Smooth muscle cell (in vitro differentiated cells): ENCODE data around the gene TTC13. TPM values are rescaled to one million over a fixed set of nuclear protein-coding genes. Genes with fewer than 3 reads are reported as not detected.

ENCODE experiments used
- DNase-seq: peaks from one replicate; lab custom pipeline; 2025; ENCODE audit not compliant: unreplicated experiment; lab: John Stamatoyannopoulos, UW
- H2AFZ ChIP-seq: fragments of 200-600 bp; sonication (generic); 2 replicates; pipeline ENCODE4 v1.6.0; 2016; ENCODE audit warnings: antibody characterized with exemption, low read depth, mild to moderate bottlenecking
- H3F3A ChIP-seq: fragments of 200-600 bp; sonication (generic); 2 replicates; pipeline ENCODE4 v1.6.0; 2017; ENCODE audit warnings: antibody characterized with exemption, low read depth
- H3K27ac ChIP-seq: fragments of 200-600 bp; sonication (generic); 2 replicates; pipeline ENCODE4 v1.5.1; 2016; ENCODE audit warnings: low read depth, mild to moderate bottlenecking
- H3K27me3 ChIP-seq: fragments of 200-600 bp; sonication (generic); 2 replicates; pipeline ENCODE4 v1.6.1; 2016; ENCODE audit warnings: low read depth, mild to moderate bottlenecking
- H3K36me3 ChIP-seq: fragments of 200-600 bp; sonication (generic); 2 replicates; pipeline ENCODE4 v1.5.1; 2016; ENCODE audit warnings: low read depth
- H3K4me1 ChIP-seq: fragments of 200-600 bp; sonication (generic); 2 replicates; pipeline ENCODE4 v1.5.1; 2016; ENCODE audit warnings: low read depth
- H3K4me2 ChIP-seq: fragments of 200-600 bp; sonication (generic); 2 replicates; pipeline ENCODE4 v1.6.0; 2016; ENCODE audit warnings: mild to moderate bottlenecking
- H3K4me3 ChIP-seq: fragments of 200-600 bp; sonication (generic); 2 replicates; pipeline ENCODE4 v1.5.1; 2016; ENCODE audit warnings: mild to moderate bottlenecking
- H3K79me2 ChIP-seq: fragments of 200-600 bp; sonication (generic); 2 replicates; pipeline ENCODE4 v1.6.0; 2016; ENCODE audit warnings: low read depth, mild to moderate bottlenecking
- H3K9ac ChIP-seq: fragments of 200-600 bp; sonication (generic); 2 replicates; pipeline ENCODE4 v1.6.0; 2016; ENCODE audit warnings: low read depth
- H3K9me3 ChIP-seq: fragments of 200-600 bp; sonication (generic); replicated peaks from 2 replicates; pipeline ENCODE4 v1.5.1; 2016; ENCODE audit warnings: low read depth
- H4K20me1 ChIP-seq: fragments of 200-600 bp; sonication (generic); 2 replicates; pipeline ENCODE4 v1.6.0; 2016; ENCODE audit warnings: low read depth
- CTCF ChIP-seq: fragments of 200-600 bp; sonication (generic); IDR thresholded peaks from 2 replicates; pipeline ENCODE4 v1.5.1; 2017; ENCODE audit warnings: borderline replicate concordance, mild to moderate bottlenecking, antibody characterized with exemption; ENCODE audit not compliant: insufficient read depth, poor library complexity, severe bottlenecking
- WGBS: methylation state at CpG from one replicate; pipeline ENCODE4 v1.1.7; 2016; ENCODE audit warnings: low lambda C conversion rate; 5-methylcytosine and 5-hydroxymethylcytosine counted together
- polyA plus RNA-seq: library from polyadenylated mRNA; unstranded; fragments of >200 nt; fragmentation: Nextera tagmentation; extraction: Ambion mirVana; gene quantifications from 2 replicates; pipeline ENCODE4 v1.2.1, GENCODE V29; 2016
- total RNA-seq: library from RNA; depleted of rRNA; stranded (reverse); fragments of >200 nt; gene quantifications from 2 replicates; pipeline ENCODE4 v1.2.3, GENCODE V29; 2014

Gene TTC13
- total and polyA plus RNA-seq, 2 experiments from 2014 or later: 5.6 to 9.1 TPM

DNA sequence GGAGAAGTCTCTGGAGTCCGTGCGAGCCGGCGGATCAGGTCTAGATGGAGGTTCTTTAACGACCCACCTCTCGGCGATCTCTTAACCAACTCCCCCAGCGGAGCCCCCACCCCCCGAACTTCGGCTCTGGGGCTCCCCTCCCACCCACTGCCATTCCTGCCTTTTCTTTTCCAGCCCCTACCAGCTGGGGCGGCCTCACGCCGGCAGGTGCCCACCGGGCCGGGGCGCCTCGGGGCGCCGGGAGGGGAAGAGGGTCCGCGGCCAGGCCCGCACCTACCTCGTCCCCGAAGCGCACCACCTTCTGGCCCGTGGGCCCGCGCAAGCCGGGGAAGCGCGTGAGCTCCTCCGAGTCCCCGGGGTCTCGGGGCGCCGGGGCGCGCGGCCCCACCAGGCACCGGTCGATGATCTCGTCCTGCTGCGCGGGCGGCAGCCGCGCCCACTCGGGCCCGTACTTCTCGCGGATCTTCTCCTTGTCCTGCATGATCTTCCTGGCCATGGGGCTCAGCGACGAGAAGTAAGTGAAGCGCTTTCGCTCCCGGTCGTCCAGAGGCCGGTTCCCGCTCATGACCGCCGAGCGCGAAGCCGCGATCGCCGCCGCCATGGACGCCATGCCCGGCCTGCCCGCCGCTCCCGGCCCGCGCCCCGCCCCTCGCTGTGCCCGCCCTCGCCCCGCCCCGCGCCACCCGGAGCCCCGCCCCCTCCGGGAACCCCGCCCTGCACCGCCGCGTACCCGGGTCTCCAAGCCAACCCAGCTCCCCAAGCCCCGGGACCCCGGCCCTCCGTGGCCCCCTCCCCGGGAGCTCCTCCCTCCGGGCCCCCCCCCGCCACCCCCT, 110.5 kb downstream of the TTC13 start, which contains the start of gene C1orf198:
C1orf198 (minus strand) TSS at position 619 of the 833 bp plus-strand sequence; CDS start at position 610, 9 bp downstream.
- H3K79me2 ChIP-seq: peaks cover 50% of the 10 kb centered on the region

GRCh38 chr1:230867101-230867902, 111.4 kb downstream of the TTC13 start:
- 11% methylated on average over 17 of the region's 17 CpGs for WGBS
- no peaks in the 10 kb centered on the region for H3K9me3 ChIP-seq
- no peaks in the 10 kb centered on the region for H3K27me3 ChIP-seq
- H3K4me2 ChIP-seq: peak overlapping the region; percentile 94
- peaks cover 38% of the 10 kb centered on the region for H3K4me1 ChIP-seq
- H3K4me3 ChIP-seq: peak overlapping the region; percentile 93
- no peaks in the 10 kb centered on the region for H3K36me3 ChIP-seq
- peaks cover 43% of the 10 kb centered on the region for H4K20me1 ChIP-seq
- peak overlapping the region; percentile 87 for H3K27ac ChIP-seq
- no peaks in the 10 kb centered on the region for H3F3A ChIP-seq
- peak overlapping the region; percentile 49 for H2AFZ ChIP-seq
- peak overlapping the region; percentile 79 for H3K9ac ChIP-seq
- DNase-seq: no peak
- no peak for TF ChIP-seq CTCF
- H3K79me2 ChIP-seq: peaks cover 58% of the 10 kb centered on the region

More for the DNA sequence above, 110.5 kb downstream of the TTC13 start, which contains the start of gene C1orf198:
- H2AFZ ChIP-seq: peak within 1 kb of the TSS; percentile 86
- H3K4me3 ChIP-seq: peak within 1 kb of the TSS; percentile 93
- no peaks in the 10 kb centered on the region for H3F3A ChIP-seq
- peak within 1 kb of the TSS; percentile 89 for H3K27ac ChIP-seq
- no peaks in the 10 kb centered on the region for H3K9me3 ChIP-seq
- H3K27me3 ChIP-seq: no peaks in the 10 kb centered on the region
- peak within 1 kb of the TSS; percentile 94 for H3K4me2 ChIP-seq
- 1% methylated on average over 49 of the region's 96 CpGs for WGBS
- peak within 1 kb of the TSS; percentile 87 for H3K9ac ChIP-seq
- DNase-seq: peak; percentile 69
- no peaks in the 10 kb centered on the region for H3K36me3 ChIP-seq
- H4K20me1 ChIP-seq: peaks cover 35% of the 10 kb centered on the region
- peaks cover 35% of the 10 kb centered on the region for H3K4me1 ChIP-seq
- no peak for TF ChIP-seq CTCF

GRCh38 chr1:230866171-230867070, 112.2 kb downstream of the TTC13 start:
- Histone ChIP-seq H3K79me2 (peaks cover 67% of the 10 kb centered on the region), H3K36me3 (no peaks in the 10 kb centered on the region), H3K27me3 (no peaks in the 10 kb centered on the region), H2AFZ (no peak overlapping the region), H3K27ac (peak overlapping the region; percentile 87), H3K9me3 (no peaks in the 10 kb centered on the region), H3F3A (no peaks in the 10 kb centered on the region), H3K4me2 (peak overlapping the region; percentile 94), H3K4me3 (peak overlapping the region; percentile 93), H3K9ac (peak overlapping the region; percentile 79), H3K4me1 (peaks cover 38% of the 10 kb centered on the region), H4K20me1 (peaks cover 52% of the 10 kb centered on the region)
- DNase-seq: no peak
- 60% methylated on average over 9 of the region's 9 CpGs for WGBS
- no peak for TF ChIP-seq CTCF
